AG20443 (cell line): ENCODE results near the gene DYRK1A.

Source experiments
- DNase-seq: peaks from one replicate; pipeline ENCODE4 v3.0.0; 2012; ENCODE audit warnings: low spot score, mixed read lengths

The DYRK1A gene

DNA sequence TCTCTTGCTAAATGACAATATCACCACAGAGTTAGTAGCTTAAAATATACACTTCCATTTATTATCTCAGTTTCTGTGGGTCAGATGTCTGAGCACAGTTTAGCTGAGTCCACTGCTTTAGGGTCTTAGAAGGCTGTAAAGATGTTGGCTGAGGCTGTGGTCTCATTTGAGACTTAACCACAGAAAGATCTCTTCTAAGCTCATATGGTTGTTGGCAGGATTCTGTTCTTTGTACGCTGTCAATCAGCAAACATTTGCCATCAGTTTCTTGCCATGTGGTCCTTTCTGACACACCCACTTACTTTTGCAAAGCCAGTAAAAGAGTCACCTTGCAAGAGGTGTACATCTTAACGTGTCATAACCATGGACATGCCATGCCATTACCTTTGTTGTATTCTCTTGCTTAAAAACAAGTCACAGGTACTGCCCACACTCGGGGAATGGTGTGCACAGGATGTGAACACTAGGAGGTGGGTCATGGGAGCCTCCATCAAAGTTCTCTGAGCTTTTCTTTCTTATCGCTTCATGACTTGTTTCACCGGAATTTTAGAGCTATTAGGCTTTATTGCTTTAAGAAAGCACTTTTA, 18.7 kb downstream of the DYRK1A start:
- DNase-seq, result no peak

DNA sequence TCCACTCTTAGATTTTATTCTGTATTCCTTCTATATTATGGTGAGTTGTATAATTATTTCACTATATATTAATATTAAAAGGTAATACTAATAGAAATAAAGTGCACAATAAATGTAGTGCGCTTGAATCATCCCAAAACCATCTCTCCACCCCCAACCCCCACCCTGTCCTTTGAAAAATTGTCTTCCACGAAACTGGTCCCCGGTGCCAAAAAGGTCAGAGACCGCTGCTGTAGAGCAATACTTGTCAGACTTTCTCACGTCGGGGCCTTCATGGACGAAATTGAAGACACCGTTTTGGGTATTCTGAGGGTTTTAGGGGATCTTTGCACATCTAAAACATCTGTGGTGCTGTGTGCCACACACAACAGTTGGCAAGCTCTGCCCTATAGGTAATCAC, 19.6 kb downstream of the DYRK1A start:
- no peak for DNase-seq

DNA sequence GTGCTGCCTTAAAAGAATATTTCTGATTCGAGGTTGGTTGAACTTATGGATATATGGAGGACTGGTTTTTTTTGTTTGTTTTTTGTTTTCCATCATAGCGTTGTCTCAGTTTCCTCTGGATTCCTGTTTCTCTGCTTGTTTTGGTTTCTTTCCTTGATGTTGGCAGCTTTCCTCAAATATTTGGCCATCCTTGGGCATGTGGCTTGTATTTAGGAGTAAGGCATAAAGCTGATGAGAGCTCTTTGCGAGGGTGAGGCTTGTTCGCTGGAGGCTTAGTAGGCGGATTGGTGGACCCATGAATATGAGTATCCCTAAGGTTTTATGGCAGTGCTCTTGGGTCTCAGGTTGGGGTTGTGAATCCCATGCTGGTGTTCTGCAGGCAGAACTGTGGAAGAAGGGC, 22.9 kb downstream of the DYRK1A start:
- peak; percentile 48 for DNase-seq

DNA sequence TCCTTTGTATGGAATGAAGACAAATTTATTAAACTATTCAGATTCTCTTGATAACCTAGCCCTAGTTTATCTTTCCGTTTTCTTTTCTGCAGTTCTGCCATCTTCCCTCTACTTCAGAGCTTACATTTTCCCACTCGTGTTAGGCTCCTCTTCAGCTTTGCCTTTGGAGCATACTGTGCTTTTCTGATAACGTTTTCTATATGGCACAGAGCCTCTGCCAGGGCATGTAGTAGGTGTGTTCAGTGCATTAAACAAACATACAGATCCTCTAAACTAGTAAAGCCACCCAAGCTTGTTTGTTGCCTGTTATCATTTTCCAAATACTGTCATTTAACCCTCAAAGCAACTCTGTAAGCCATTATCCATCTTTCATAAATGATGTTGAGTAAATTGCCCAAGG, 25.1 kb downstream of the DYRK1A start:
- no peak for DNase-seq

DNA sequence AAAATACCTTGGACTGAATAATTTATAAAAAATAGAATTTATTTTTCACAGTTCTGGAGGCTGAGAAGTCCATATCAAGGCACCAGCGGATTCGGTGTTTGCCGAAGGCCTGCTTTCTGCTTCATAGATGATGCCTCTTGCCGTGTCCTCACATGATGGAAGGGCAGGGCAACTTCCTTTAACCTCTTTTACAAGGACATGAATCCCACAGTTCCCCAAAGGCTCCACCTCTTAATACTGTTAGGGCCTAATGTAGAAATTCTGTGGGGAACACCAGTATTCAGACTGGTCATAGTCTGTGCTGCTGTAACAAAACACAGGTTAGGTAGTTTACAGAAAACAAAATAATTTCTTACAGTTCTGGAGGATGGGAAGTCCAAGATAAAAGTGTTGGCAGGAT, 25.9 kb downstream of the DYRK1A start:
- DNase-seq, result no peak

DNA sequence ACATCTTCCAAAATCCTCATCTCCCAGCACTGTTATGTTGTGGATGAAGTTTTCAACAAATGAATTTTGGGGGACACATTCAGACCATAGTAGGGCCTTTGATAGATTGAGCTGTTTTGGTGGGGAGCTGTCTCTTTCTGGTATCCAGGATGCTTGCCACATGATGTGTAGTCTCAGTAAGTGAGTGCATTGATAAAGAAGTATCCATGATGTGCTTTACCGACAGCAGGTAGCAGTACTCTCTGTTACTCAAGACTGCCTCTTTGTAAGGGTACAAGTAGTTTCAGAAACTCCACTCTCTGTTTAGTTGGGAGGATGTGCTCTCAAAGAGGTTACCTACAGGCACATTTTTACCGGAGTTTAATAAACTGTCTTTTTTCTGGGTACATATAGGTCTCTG, 26.5 kb downstream of the DYRK1A start:
- DNase-seq, result no peak

DNA sequence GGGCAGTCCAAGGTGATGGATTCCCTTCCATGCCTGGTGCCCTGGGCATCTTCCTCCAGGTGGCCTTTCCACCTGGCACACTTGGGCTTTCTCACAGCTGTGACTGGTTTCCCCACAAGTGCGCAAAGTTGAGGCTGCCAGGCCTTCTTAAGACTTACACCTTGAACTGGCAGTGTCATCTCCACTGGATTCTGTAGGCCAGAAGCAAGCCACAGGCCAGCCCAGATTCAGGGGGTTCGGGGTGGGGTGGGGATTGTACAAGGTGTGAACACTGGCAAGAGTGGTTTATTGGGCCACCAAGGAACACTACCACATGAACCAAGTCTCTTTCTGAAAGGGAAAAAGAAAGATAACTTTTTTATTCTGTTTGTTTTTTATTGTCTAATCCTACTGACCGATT, 27.2 kb downstream of the DYRK1A start:
- DNase-seq, result no peak

DNA sequence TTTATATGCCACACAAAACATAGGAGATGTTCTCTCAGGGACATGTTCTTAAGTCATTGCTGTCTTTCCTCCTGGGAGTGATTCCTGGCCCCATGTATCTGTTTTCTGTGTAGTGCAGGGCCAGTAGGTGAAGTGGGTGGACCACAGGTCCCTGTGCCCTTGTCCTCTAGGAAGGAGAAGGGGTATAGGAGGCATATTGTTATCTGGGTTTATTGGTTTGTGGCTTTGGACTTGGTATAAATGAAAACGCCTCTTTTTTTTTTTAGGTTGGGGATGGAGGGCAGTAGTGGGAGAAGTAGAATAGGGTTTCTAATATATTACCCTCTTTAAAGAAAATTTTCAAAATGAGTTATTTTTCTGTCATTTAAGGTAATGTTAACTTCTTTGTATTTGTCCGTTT, 29.4 kb downstream of the DYRK1A start:
- DNase-seq, result no peak

DNA sequence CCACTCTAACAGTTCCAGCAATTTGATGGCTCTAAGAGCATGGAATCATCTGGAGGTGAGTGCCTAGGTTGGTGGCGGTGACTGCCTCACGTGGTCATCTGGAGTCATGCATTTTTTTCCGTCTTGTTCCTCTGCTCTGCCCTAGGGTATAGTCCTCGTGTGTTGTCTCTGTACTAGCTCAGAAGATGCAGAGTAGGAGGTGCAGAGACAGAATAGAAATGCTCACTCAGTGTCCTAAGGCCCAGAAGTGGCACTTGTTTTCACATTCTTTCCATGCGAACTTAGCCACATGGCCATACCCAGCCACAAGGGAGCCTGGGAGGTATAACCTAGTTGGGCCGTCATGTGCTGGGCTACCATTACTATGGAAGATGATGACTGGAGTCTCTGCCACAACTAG, 30.3 kb downstream of the DYRK1A start:
- DNase-seq, result no peak

DNA sequence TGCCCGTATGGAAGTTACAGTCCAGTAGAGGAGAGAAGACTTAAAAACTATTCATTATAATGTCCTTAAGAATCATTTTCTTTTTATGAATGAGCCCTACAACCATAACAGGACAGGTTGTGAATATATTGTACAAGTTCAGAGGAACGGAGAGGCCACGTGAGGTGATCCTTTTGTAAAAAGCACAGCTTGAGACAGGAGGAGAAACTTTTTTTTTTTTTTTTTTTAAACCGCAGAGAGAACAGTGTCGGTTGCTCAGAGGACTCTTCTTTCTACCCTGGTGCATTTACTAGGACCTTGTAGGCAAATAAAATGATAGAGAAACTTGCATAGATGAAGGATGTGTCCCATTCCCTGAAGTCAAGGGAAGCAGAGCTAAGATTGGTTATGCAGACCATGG, 32.1 kb downstream of the DYRK1A start:
- no peak for DNase-seq

DNA sequence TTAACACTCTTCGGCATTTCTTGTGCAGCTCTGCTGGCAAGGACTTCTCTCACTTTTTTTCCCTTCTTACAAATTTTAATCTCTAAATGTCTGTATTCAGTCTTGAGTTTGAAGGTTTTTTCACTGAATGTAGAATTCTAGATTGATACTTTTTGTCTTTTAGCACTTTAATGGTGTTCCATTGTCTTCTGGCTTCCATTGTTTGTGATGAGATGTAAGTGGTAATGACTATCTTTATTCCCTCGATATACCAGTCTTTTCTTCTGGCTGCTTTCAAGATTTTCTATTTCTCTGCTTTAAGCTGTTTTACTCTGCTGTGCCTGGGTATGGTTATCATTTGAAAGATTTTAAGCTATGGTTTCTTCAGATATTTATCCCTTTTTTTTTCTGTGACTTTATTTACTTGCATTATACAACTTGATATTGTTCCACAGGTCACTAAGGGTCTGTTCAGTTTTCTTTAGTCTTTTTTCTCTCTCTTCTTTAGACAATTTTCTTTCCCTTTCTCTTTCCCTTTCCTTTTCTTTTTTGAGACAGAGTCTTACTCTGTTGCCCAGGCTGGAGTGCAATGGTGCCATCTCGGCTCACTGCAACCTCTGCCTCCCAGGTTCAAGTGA, 35.8 kb downstream of the DYRK1A start:
- DNase-seq, result no peak

DNA sequence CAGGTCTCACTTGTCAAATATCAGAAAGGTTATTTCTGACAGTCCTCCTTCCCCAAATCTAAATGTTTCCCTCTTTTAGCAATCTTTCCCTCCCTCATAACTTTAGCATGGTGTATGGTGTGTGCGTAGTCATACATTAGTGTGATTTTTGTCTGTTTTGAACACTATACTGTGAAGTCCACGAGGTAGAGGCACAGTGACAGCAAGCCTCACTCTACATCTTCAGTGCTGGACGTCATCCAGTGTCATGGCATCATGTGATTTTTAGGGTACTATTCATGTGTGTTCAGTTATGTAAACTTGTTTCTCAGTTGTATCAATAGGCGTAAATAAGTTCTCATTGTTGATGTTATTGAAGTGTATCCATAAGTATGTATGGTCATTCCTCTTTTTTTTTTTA, 39.1 kb downstream of the DYRK1A start:
- no peak for DNase-seq

DNA sequence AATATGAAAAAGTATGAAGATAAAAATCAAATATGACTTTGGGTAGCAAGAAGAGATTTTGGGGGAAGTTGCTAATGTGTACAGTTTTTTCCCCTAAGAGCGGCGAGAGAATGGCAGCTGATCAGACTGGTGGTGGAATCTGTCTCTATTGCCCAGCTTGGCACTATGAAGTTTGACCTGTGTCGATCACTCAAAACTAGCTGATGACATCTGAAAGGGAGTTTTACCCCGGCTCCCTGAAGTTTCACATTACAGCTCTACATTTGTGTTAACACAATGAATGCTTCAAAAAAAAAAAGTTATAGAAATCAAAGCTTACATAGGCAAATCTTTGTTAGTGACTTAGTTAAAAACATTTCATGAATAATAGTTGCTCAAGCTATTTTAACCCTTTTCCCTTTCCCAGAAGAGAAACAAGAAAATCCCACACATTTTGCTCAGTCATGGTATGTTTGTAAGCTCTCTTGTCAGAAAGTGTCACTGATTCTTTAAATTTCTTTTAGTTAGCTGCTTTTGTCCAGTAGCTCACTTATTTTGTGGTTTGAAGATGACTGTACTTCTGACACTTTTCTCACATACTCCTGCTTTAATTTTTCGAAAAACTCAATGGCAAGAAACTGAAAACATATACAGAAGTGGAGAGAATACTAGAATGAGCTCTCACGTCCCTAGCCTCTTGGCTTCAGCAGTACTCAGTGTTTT, 41.3 kb downstream of the DYRK1A start:
- no peak for DNase-seq

DNA sequence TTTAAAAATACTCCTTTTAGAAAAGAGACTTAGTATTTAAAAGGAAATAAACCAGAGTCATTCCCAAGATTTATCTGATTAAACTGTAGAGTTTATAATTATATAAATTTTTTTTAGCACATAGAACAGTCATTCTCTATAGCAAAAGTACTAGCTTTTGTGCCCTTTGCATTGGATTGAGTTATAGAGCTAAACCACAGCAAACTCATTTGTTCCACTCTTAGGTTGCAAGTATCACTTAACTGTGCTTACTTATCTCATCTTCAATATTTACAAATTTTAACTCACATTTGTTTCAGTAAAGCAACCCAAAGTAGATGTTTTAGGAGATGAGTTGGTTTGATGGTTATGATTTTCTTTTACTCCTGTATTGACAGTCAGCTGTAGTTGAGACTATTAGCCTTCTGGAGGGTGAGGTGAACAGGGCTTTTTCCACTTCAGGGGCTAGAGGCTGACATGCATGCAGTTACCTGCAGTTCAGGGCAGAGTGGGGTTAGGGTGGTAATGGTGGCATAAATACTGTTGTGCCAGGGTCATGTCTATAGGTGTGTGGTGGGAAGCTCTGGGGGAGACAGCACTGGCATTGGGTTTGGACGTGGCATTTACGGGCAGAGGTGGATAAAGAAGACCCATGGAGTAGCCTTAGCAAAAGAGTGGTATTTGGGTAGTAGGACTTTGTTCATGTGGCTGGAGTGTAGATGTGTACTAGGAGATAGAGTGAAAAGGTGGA, 42.1 kb downstream of the DYRK1A start:
- DNase-seq, result no peak

DNA sequence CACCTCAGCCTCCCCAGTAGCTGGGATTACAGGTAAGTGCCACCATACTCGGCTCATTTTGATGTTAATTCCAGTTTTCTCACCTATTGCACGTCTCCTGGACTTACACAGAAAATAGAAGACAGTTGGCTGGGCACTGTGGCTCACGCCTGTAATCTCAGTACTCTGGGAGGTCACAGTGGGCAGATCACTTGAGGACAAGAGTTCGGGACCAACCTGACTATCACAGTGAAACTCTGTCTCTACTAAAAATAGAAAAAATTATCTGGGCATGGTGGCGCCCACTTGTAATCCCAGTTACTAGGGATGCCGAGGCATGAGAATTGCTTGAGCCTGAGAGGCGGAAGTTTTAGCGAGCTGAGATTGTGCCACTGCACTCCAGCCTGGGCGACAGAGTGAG, 44.1 kb downstream of the DYRK1A start:
- DNase-seq, result no peak

DNA sequence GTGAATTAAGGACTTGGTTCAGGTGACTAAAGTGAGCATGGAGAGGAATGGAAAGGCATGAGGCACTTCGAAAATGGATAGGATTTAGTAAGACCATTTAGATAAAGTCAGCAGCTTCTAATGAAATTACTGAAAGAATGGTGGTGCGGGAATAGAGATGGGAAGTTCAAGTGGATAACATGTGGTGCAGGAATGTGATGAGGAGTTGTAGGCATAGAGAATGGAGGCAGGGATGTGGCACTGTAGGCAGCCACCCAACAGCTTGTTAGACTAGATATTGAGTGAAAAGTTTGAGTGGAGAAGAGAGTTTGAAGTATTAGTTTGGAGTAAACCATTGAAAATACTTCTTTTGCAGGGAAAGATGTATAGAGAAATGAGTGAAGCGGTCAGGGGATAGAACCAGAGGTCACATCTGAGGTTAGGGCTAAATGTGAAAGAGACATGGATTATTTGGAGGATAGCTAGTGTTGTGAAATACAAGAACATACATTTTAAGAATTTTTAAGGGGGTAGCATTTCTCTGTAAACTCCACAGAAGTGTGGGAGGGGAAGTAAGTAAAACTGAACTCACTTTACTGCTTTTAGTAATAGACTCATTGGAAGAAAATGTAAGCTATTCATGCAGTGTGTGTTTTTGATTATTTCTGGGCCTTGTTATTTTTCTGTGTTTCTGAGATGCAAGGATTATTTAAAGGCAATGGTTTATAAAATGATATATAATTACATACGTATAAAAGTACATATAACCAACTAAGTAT, 46.2 kb downstream of the DYRK1A start:
- DNase-seq, result peak; percentile 50

DNA sequence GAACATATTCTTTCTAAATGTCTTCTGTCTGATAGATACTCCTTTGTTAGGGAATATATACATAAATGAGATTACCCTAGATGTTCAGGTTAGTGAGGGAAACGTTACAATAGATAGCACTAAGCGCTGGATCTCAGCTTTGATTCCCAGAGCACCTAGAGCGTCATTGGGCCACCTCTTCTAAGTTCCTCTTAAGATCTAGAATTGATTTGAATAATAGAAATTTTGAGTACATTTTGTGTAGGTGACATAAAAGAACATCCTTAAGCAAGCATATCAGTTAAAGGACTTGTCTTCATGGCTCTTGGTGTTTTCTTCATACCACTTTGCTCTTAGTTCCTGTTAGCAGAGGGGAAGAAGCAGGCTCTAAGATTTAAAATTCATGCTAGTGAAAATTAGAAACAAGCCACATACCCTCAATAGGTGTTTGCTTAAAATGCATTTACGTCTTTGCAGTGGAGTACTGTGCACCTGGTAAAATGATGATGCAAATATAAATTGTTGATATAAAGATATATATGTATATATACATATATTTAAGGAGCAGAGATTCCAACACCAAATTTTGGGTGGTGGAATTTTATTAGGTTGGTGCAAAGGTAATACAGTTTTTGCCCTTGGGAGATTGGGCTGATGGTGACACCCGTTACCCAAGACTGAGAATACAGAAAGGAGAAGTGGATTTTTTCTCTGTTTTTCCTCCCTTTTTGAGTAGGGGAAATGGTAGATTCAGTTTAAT, 47.1 kb downstream of the DYRK1A start:
- no peak for DNase-seq

DNA sequence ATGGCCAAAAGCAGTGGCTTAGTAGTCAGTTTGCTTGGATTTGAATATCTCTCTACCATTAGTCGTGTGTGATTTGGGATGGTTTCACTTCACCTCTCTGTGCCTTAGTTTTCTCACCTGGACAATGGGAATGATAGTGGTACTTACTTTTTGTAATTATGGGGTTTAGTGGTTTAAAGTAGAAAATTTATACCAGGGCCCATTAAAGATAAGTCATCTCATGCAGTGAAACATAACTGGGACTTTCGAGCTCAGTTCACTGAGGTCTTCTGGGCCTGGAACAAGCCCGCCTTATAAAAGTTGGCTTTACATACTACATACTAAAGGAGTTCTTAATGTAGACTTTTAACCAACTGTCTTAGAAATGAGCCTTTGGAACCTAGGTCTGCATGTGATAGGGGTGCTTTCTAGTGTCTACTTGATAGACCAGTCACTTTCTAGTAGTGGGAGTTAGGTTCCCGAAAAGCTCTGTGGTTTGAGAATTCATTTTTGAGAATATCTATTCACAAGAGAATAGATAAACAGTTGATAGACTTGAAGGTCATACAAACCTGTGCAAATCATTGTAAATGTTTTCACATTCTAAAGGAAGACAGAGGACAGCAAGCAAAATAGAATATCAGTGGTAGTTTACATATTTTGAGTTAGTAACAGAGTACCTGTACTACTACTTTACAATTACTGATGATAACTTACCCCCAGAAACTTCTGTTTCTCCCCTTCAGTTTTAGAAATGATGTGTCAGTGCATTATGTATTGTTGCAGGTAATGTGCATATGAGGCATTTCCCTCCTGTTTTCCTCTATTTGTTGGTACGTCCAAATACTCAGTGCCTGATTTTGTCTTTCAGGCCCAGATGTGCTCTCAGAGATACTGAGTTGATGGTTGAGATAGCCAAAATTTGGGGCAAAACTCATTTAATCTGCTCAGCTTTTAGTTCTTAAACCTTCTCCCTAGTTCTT, 48.0 kb downstream of the DYRK1A start:
- no peak for DNase-seq

DNA sequence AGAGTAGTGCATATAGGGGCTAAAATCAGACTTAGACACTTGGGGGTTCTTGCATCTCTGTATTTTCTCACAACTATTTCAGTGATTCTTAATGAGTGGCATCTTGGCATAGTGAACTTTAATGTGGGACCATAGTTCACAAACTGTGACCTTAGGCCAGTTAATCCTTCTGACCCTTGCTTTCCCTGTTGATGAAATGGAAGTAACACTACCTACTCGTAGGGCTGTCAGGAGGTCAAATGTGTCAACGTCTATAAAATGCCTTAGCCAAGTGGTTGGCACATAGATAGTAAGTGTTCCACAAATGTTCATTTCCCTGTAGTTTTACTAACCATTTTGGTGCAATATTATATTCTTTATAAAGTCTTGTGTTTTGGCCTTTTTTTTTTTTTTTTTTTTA, 49.4 kb downstream of the DYRK1A start:
- no peak for DNase-seq

DNA sequence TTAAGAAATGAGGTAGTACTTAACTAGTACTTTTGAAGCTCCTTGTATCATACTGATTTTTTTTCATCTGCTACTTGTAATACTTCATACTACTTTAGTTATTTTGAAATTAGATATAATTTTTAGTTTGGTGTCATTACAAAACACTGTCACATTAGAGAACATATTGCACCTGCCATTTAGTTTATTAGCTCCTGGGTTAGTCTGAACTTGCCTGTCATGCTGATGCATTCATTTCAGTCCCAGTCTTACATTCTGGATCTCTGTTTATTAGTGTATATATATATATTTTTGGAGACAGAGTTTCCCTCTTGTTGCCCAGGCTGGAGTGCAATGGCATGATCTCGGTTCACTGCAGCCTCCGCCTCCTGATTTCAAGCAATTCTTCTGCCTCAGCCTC, 50.3 kb downstream of the DYRK1A start:
- DNase-seq, result no peak
